Bronchial epithelial cell (primary cell): ENCODE results near the gene DTD2. TPM values are rescaled to one million over a fixed set of nuclear protein-coding genes. Genes with fewer than 3 reads are reported as not detected.

Experiments used
- DNase-seq: peaks from one replicate; pipeline ENCODE4 v3.0.0-alpha.2; 2010; ENCODE audit warnings: low read depth
- FAIRE-seq: peaks from 2 replicates; lab custom pipeline; 2011; peaks lifted over from hg19 to GRCh38; lab: Jason Lieb, UNC
- H3K27me3 ChIP-seq: 2 replicates; pipeline ENCODE4 v1.5.1; 2011; ENCODE audit warnings: low read length; ENCODE audit not compliant: control insufficient read depth, insufficient read depth
- H3K36me3 ChIP-seq: 2 replicates; pipeline ENCODE4 v1.5.1; 2011; ENCODE audit warnings: low read length; ENCODE audit not compliant: control insufficient read depth, insufficient read depth
- H3K4me3 ChIP-seq: 2 replicates; pipeline ENCODE4 v1.5.1; 2011; ENCODE audit warnings: mild to moderate bottlenecking, low read depth, low read length, control low read depth
- total RNA-seq: library from RNA; depleted of rRNA; stranded (reverse); fragments of >200 nt; gene quantifications from 2 replicates; pipeline ENCODE4 v1.2.1, GENCODE V29; 2014
- TF ChIP-seq, protein P1 (sequence below): IDR thresholded peaks from 2 replicates; pipeline ENCODE4 v1.5.1; 2011; ENCODE audit warnings: mild to moderate bottlenecking, moderate library complexity, low read length, control low read depth, inconsistent platforms; ENCODE audit not compliant: insufficient read depth, severe bottlenecking

The DTD2 gene
- total RNA-seq, result 36.2 and 57.9 TPM in 2 replicates

DNA sequence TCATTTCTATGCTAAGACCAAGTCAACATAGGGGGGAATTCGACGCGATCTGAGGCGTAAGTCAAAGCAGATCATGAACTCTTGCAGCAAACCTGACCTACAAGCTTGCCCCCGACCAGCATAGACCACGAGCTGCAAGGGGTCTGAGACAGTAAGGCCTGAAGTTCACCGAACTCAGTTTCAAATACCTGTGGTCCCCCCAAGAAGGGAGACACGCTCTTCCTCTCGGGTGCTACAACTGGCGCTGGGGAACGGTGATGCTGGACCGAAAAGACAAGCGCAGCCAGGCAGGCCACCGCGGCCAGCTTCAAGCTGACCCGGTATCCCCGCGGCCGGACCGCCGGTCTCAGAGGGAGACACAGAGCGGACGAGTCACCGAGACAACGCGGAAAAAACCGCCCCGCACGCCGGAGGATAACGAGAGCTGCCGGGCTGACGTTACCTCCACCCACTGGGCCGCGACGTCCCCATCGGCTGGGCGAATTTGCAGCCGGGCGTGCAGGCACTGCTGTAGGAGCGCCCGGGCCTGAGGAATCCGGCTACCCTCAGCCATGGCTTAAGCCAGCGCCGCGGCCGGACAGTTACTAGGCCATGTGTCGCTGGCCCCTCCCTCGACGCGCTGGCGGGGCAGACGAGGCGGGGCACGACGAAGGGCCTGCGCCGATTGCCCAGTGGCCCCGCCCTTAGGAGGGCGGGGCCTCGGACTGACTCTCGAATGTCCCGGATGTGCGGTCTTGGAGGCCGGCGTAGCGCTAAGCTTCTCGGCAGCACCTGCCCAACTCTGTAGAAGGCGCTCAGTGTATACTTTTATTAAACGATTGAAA lies at the start of gene DTD2:
TSS of gene DTD2 (minus strand) at position 666 of the 824 bp plus-strand sequence. CDS start at position 553, 113 bp downstream.
- peak; percentile 83 for DNase-seq
- H3K36me3 ChIP-seq, result peaks cover 2% of the 10 kb centered on the region
- H3K4me3 ChIP-seq, result peak within 1 kb of the TSS; percentile 82
- TF ChIP-seq, protein P1, sequence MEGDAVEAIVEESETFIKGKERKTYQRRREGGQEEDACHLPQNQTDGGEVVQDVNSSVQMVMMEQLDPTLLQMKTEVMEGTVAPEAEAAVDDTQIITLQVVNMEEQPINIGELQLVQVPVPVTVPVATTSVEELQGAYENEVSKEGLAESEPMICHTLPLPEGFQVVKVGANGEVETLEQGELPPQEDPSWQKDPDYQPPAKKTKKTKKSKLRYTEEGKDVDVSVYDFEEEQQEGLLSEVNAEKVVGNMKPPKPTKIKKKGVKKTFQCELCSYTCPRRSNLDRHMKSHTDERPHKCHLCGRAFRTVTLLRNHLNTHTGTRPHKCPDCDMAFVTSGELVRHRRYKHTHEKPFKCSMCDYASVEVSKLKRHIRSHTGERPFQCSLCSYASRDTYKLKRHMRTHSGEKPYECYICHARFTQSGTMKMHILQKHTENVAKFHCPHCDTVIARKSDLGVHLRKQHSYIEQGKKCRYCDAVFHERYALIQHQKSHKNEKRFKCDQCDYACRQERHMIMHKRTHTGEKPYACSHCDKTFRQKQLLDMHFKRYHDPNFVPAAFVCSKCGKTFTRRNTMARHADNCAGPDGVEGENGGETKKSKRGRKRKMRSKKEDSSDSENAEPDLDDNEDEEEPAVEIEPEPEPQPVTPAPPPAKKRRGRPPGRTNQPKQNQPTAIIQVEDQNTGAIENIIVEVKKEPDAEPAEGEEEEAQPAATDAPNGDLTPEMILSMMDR, result no peak
- H3K27me3 ChIP-seq, result no peaks in the 10 kb centered on the region
- FAIRE-seq, result no peak

DNA sequence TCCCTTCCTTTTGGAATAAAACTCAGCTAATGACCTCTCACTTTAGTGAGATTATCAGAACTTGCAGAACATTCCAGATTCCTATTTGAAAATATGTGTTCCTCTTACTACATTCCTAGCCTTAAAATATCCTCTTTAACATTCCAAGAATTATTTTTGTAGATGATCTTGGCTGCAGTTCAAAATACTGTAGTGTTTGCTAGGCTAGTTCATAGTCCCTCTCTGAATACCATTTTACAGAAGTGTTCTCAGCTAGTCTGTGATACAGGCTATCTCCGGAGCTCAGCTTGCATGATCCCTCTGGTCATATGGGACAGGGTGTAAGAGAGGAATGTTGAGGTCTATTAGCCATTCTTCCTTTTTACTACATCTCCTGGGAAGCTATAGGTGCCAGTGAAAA lies 48.1 kb upstream of the DTD2 start:
- no peak for DNase-seq
- TF ChIP-seq, protein P1, result no peak
- H3K4me3 ChIP-seq, result no peak overlapping the region
- FAIRE-seq, result no peak
- H3K36me3 ChIP-seq, result no peaks in the 10 kb centered on the region
- H3K27me3 ChIP-seq, result no peaks in the 10 kb centered on the region

GRCh38 chr14:31501870-31502269 lies 44.6 kb upstream of the DTD2 start:
- no peaks in the 10 kb centered on the region for H3K27me3 ChIP-seq
- no peak for FAIRE-seq
- TF ChIP-seq, protein P1, result no peak
- H3K36me3 ChIP-seq, result no peaks in the 10 kb centered on the region
- no peak overlapping the region for H3K4me3 ChIP-seq
- no peak for DNase-seq

DNA sequence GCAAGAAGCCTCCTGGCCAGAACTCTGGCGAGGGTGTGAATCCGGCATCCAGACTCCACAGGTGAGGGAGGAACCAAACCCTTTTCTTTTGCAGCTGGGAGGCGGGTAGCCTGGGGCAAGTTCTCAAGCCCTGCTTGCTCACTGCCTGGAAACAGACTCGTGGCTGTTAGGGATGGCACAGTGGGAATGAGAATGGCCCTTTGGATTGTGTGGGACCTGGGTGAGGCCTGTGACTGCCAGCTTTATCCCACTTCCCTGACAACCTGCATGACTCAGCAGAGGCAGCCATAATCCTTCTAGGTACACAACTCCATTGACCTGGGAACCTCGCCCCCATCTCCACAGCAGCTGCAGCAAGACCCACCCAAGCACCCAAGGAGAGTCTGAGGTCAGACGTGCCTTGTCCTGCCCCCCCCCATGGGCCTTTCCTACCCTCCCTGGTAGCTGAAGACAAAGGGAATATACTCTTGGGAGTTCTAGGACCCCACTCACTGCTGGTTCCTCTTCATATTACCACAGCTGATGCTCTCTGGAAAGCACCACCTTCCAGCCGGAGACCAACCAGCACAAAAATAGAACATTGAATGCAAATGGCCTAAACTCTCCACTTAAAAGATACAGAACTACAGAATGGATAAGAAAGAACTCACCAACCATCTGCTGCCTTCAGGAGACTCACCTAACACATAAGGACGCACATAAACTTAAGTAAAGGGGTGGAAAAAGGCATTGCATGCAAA lies 35.6 kb upstream of the DTD2 start:
- Histone ChIP-seq H3K27me3 (no peaks in the 10 kb centered on the region), H3K4me3 (no peak overlapping the region), H3K36me3 (no peaks in the 10 kb centered on the region)
- TF ChIP-seq, protein P1, result no peak
- DNase-seq, result peak; percentile 43
- FAIRE-seq, result peak; percentile 13

DNA sequence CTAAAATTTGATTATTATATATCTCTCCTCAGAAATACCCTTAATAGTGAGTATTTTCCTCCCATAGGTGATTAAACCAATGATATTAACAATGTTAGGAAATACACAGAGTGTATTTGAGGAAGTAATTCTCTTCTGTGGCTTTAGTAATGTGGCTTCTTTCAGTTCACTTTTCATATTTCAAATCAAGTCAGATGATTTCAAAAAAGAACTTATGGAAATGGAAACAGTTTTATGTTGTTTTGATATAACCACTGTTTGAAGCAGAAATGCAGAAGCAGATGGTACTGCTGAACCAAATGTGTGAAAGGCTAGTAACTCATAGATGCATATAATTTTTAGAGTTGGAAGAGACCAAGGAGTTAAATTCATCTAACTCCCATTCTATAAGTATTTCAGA lies 32.4 kb upstream of the DTD2 start:
- Histone ChIP-seq H3K36me3 (no peaks in the 10 kb centered on the region), H3K4me3 (no peak overlapping the region), H3K27me3 (no peaks in the 10 kb centered on the region)
- TF ChIP-seq, protein P1, result no peak
- DNase-seq, result no peak
- FAIRE-seq, result no peak
